ENCODE measurements around the gene SLC4A11.

Gene SLC4A11

GRCh38 chr20:3276680-3277015, 37.7 kb upstream of the SLC4A11 start:
- Histone ChIP-seq H3K79me2 (ENCODE audit: insufficient read depth, low read length) (no peaks in the 10 kb centered on the region), H3K27ac (ENCODE audit: low read depth, low read length) (no peak overlapping the region), H3K36me3 (ENCODE audit: low read length) (no peaks in the 10 kb centered on the region), H3K27me3 (ENCODE audit: low read length) (no peaks in the 10 kb centered on the region), H3K9me3 (ENCODE audit: insufficient read depth, low read length) (no peaks in the 10 kb centered on the region), H3K9ac (ENCODE audit: low read length) (no peak overlapping the region), H3K4me3 (ENCODE audit: insufficient read depth, low read length, poor library complexity, severe bottlenecking) (no peak overlapping the region), H3K4me2 (ENCODE audit: low read depth, low read length, poor library complexity, severe bottlenecking) (no peak overlapping the region), H2AFZ (ENCODE audit: low read depth, low read length, severe bottlenecking) (no peak overlapping the region), H4K20me1 (ENCODE audit: low read depth, low read length) (no peaks in the 10 kb centered on the region), H3F3A (ENCODE audit: insufficient read depth) (no peaks in the 10 kb centered on the region), H3K9me2 (replicated peaks; ENCODE audit: insufficient read depth, low read length) (no peaks in the 10 kb centered on the region)
- peak; percentile 19 for TF ChIP-seq CTCF (IDR thresholded peaks at IDR 0.05; ENCODE audit: insufficient read depth, low read length, poor library complexity, severe bottlenecking)
- no peak for TF ChIP-seq EZH2phosphoT487 (conservative IDR thresholded peaks at IDR 0.05; ENCODE audit: low read length)

GRCh38 chr20:3275966-3276679, 37.1 kb upstream of the SLC4A11 start:
- no peaks in the 10 kb centered on the region for H3F3A ChIP-seq (ENCODE audit: insufficient read depth)
- H3K4me3 ChIP-seq (ENCODE audit: insufficient read depth, low read length, poor library complexity, severe bottlenecking): no peak overlapping the region
- no peaks in the 10 kb centered on the region for H3K9me2 ChIP-seq (replicated peaks; ENCODE audit: insufficient read depth, low read length)
- no peaks in the 10 kb centered on the region for H4K20me1 ChIP-seq (ENCODE audit: low read depth, low read length)
- TF ChIP-seq EZH2phosphoT487 (conservative IDR thresholded peaks at IDR 0.05; ENCODE audit: low read length) (no peak), CTCF (IDR thresholded peaks at IDR 0.05; ENCODE audit: insufficient read depth, low read length, poor library complexity, severe bottlenecking) (no peak)
- H3K4me2 ChIP-seq (ENCODE audit: low read depth, low read length, poor library complexity, severe bottlenecking): no peak overlapping the region
- H2AFZ ChIP-seq (ENCODE audit: low read depth, low read length, severe bottlenecking): no peak overlapping the region
- no peak overlapping the region for H3K27ac ChIP-seq (ENCODE audit: low read depth, low read length)
- no peaks in the 10 kb centered on the region for H3K9me3 ChIP-seq (ENCODE audit: insufficient read depth, low read length)
- H3K27me3 ChIP-seq (ENCODE audit: low read length): no peaks in the 10 kb centered on the region
- no peaks in the 10 kb centered on the region for H3K79me2 ChIP-seq (ENCODE audit: insufficient read depth, low read length)
- no peak overlapping the region for H3K9ac ChIP-seq (ENCODE audit: low read length)
- H3K36me3 ChIP-seq (ENCODE audit: low read length): no peaks in the 10 kb centered on the region

- Histone ChIP-seq H3K9me2 (replicated peaks; ENCODE audit: insufficient read depth, low read length) (no peaks in the 10 kb centered on the region), H3K4me3 (ENCODE audit: insufficient read depth, low read length, poor library complexity, severe bottlenecking) (no peak overlapping the region), H3K79me2 (ENCODE audit: insufficient read depth, low read length) (no peaks in the 10 kb centered on the region), H3K4me2 (ENCODE audit: low read depth, low read length, poor library complexity, severe bottlenecking) (no peak overlapping the region), H3K36me3 (ENCODE audit: low read length) (no peaks in the 10 kb centered on the region), H4K20me1 (ENCODE audit: low read depth, low read length) (no peaks in the 10 kb centered on the region), H3K9ac (ENCODE audit: low read length) (no peak overlapping the region), H2AFZ (ENCODE audit: low read depth, low read length, severe bottlenecking) (no peak overlapping the region), H3F3A (ENCODE audit: insufficient read depth) (no peaks in the 10 kb centered on the region), H3K27me3 (ENCODE audit: low read length) (no peaks in the 10 kb centered on the region), H3K9me3 (ENCODE audit: insufficient read depth, low read length) (no peaks in the 10 kb centered on the region), H3K27ac (ENCODE audit: low read depth, low read length) (no peak overlapping the region)
- TF ChIP-seq EZH2phosphoT487 (conservative IDR thresholded peaks at IDR 0.05; ENCODE audit: low read length) (no peak), CTCF (IDR thresholded peaks at IDR 0.05; ENCODE audit: insufficient read depth, low read length, poor library complexity, severe bottlenecking) (no peak)
These were observed 36.3 kb upstream of the SLC4A11 start for GRCh38 chr20:3275064-3275935.
